Panc1 (cell line): ENCODE results near the gene ELK3. TPM values are rescaled to one million over a fixed set of nuclear protein-coding genes. Genes with fewer than 3 reads are reported as not detected.
A peak's percentile ranks its signal among the peaks of the same experiment; 100 is the strongest.

Experiments used
- ATAC-seq: fragments of 200-7000 bp; cut with Tn5 transposase; 2 replicates; pipeline ENCODE4 v1.9.1; 2020; ENCODE audit warnings: mild to moderate bottlenecking, moderate library complexity
- BruUV-seq: library from RNA; stranded (reverse); fragments of 400-500 nt; replicated peaks from 2 replicates; lab custom pipeline; 2021; lab: Mats Ljungman, UMichigan
- CTCF ChIA-PET: fragments of 300-600 bp; sonication (Branson Sonifier 250); formaldehyde crosslinking; loops from one replicate; lab custom pipeline; 2022; ENCODE audit warnings: antibody characterized with exemption; lab: Charles Lee
- POLR2A ChIA-PET: fragments of 300-600 bp; sonication (Branson Sonifier 250); formaldehyde crosslinking; loops from one replicate; lab custom pipeline; 2022; ENCODE audit warnings: antibody characterized with exemption; lab: Charles Lee
- DNase-seq: peaks from one replicate; pipeline ENCODE4 v3.0.0-alpha.2; 2010; ENCODE audit warnings: low read depth, low spot score
- H3K27ac ChIP-seq: 2 replicates; pipeline ENCODE4 v1.5.1; 2011; ENCODE audit warnings: mild to moderate bottlenecking, low read length, inconsistent platforms
- H3K27me3 ChIP-seq: fragments of 200-500 bp; sonication (Bioruptor generic); 2 replicates; pipeline ENCODE4 v1.6.0; 2014; ENCODE audit warnings: low read length, inconsistent platforms; ENCODE audit not compliant: control insufficient read depth, insufficient read depth
- H3K36me3 ChIP-seq: fragments of 200-500 bp; sonication (Bioruptor generic); 2 replicates; pipeline ENCODE4 v1.5.1; 2014; ENCODE audit warnings: inconsistent platforms, mild to moderate bottlenecking, low read length, moderate library complexity; ENCODE audit not compliant: control insufficient read depth, insufficient read depth
- H3K4me1 ChIP-seq: 2 replicates; pipeline ENCODE4 v1.5.1; 2011; ENCODE audit warnings: inconsistent platforms, mild to moderate bottlenecking, low read length, moderate library complexity; ENCODE audit not compliant: control insufficient read depth, insufficient read depth
- H3K4me3 ChIP-seq, 2 experiments: 2 replicates each; pipeline ENCODE4 v1.5.1; 2011 to 2012; ENCODE audit warnings: low read depth in 2 of 2, low read length in 2 of 2, mild to moderate bottlenecking in 2 of 2, inconsistent platforms in 1 of 2, moderate library complexity in 1 of 2
- H3K9me3 ChIP-seq: fragments of 200-500 bp; sonication (Bioruptor generic); 2 replicates; pipeline ENCODE4 v1.5.1; 2014; ENCODE audit warnings: low read depth, mild to moderate bottlenecking, inconsistent platforms, low read length, moderate library complexity; ENCODE audit not compliant: control insufficient read depth, insufficient read depth
- POLR2AphosphoS5 ChIP-seq: IDR thresholded peaks from 2 replicates; pipeline ENCODE4 v1.6.1; 2012; ENCODE audit warnings: mild to moderate bottlenecking, low read depth, low read length, moderate library complexity
- SIN3A ChIP-seq: IDR thresholded peaks from 2 replicates; pipeline ENCODE4 v1.6.1; 2012; ENCODE audit warnings: low read depth, mild to moderate bottlenecking, low read length, moderate library complexity, borderline replicate concordance; ENCODE audit not compliant: insufficient read depth
- TCF7L2 ChIP-seq: IDR thresholded peaks from 2 replicates; pipeline ENCODE4 v1.6.1; 2011; ENCODE audit warnings: mild to moderate bottlenecking, low read depth, low read length, inconsistent platforms
- in situ Hi-C: cut with HindIII; loops from 2 replicates; pipeline ENCODE4 v1.10.0; 2016; ENCODE audit warnings: low sequenced_read_pairs, low pct_unique_long_range_greater_than_20kb
- intact Hi-C: fragments of 100-400 bp; cut with micrococcal nuclease; formaldehyde crosslinking; loops from one replicate; pipeline ENCODE4 v1.10.0; 2022; ENCODE audit not compliant: unreplicated experiment
- total RNA-seq: library from RNA; stranded (reverse); gene quantifications from one replicate; pipeline ENCODE4 v1.2.1, GENCODE V29; 2021; ENCODE audit not compliant: unreplicated experiment
- TF ChIP-seq, protein P1 (sequence below): fragments of 450-650 bp; IDR thresholded peaks from 2 replicates; pipeline ENCODE4 v1.5.1; 2017; ENCODE audit warnings: mild to moderate bottlenecking
- TF ChIP-seq, protein P2 (sequence below), 2 experiments: IDR thresholded peaks; 2 replicates each; pipeline ENCODE4 v1.6.1; 2011 to 2012; ENCODE audit warnings: low read depth in 2 of 2, control low read depth in 1 of 2, low read length in 1 of 2, mild to moderate bottlenecking in 1 of 2, moderate library complexity in 1 of 2; ENCODE audit not compliant: insufficient read depth in 1 of 2

ELK3 gene
- total RNA-seq, 1 experiment from 2014 or later = 25.1 TPM

DNA sequence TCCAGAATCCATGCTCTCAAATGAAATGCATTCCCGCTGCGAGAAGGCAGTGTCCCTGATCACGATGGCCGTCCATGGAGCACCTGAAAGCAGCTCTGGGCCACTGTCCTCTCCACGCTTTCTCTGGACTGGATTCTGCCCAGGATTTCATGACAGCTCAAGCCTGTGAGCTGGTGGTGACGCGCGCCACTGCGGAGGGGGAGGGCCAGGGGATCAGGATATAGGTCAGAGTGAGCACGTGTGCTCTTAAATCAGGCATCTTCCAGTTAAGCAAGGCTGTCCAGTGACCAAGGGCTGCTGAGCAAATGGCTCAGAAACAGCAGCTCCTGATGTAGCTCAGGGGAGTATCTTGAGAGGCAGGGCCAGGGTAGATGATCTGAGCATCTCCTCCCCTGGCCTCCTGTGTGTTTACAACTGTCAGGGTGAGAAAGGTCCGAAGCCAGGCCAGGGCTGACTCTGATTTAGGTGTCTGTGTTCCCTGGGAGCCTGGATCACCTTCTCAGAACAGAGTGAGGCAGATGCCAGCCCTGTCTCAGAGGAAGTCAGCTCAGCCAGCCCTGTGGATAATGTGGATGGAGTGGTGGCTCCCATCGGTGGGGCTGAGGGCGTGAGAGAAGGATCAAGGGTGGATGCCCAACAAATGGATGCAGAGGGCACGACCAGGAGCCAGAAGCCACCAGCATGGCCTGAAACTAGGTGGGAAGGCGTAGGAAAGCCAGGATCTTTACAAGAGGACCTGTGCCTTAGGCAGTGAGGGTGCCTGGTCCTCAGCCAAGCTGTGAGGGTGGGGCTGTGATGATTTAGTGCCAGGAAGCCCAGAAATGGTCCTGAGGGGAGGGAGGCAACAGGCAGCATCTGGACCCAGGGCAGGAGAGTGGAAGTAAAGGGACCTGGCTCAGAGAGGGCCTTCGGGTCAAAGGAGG, 55.3 kb downstream of the ELK3 start:
- Histone ChIP-seq H3K4me3 (no peak overlapping the region), H3K4me1 (no peaks in the 10 kb centered on the region), H3K27ac (no peak overlapping the region), H3K36me3 (no peaks in the 10 kb centered on the region), H3K27me3 (no peaks in the 10 kb centered on the region), H3K9me3 (no peaks in the 10 kb centered on the region)
- no peak for DNase-seq
- TF ChIP-seq, protein P1, sequence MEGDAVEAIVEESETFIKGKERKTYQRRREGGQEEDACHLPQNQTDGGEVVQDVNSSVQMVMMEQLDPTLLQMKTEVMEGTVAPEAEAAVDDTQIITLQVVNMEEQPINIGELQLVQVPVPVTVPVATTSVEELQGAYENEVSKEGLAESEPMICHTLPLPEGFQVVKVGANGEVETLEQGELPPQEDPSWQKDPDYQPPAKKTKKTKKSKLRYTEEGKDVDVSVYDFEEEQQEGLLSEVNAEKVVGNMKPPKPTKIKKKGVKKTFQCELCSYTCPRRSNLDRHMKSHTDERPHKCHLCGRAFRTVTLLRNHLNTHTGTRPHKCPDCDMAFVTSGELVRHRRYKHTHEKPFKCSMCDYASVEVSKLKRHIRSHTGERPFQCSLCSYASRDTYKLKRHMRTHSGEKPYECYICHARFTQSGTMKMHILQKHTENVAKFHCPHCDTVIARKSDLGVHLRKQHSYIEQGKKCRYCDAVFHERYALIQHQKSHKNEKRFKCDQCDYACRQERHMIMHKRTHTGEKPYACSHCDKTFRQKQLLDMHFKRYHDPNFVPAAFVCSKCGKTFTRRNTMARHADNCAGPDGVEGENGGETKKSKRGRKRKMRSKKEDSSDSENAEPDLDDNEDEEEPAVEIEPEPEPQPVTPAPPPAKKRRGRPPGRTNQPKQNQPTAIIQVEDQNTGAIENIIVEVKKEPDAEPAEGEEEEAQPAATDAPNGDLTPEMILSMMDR = no peak
- ChIA-PET CTCF (no interaction called here), POLR2A (no interaction called here)
- intact Hi-C loops (no loop called here), in situ Hi-C loops (no loop called here)
- ATAC-seq = peak; percentile 10; the same call in 1 of the 2 replicates
- BruUV-seq = no TSS peak

DNA sequence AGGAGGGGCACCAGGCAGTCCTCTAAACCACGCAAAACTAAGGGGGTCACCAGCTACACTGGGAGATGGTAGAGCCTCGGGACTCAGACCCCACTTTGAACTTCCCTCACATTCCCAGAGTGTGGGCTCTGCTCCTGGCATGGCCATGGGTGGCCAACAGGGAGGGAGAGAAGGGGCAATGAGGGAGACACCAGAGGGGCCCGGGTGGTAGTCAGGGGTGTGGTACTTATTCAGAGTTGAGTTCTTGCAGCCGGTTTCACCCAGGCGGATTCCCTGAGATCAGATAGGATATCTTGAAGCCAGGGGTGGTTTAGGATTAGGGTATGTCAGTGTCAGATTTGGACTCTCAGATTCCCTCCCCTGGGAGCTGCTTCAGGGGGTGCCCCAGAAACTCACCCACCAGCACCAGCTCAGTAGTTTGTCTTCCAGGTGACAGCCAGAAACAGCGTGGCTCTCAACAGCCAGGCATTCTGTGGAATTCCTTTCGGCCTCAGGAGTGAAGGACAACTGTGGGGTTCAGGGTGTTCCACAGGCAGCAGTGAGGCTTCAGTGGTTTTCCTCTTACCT, 56.0 kb downstream of the ELK3 start:
- H3K27ac ChIP-seq = no peak overlapping the region
- TF ChIP-seq, protein P1 = no peak
- TF ChIP-seq TCF7L2 = no peak
- TF ChIP-seq SIN3A = no peak
- TF ChIP-seq, protein P2, sequence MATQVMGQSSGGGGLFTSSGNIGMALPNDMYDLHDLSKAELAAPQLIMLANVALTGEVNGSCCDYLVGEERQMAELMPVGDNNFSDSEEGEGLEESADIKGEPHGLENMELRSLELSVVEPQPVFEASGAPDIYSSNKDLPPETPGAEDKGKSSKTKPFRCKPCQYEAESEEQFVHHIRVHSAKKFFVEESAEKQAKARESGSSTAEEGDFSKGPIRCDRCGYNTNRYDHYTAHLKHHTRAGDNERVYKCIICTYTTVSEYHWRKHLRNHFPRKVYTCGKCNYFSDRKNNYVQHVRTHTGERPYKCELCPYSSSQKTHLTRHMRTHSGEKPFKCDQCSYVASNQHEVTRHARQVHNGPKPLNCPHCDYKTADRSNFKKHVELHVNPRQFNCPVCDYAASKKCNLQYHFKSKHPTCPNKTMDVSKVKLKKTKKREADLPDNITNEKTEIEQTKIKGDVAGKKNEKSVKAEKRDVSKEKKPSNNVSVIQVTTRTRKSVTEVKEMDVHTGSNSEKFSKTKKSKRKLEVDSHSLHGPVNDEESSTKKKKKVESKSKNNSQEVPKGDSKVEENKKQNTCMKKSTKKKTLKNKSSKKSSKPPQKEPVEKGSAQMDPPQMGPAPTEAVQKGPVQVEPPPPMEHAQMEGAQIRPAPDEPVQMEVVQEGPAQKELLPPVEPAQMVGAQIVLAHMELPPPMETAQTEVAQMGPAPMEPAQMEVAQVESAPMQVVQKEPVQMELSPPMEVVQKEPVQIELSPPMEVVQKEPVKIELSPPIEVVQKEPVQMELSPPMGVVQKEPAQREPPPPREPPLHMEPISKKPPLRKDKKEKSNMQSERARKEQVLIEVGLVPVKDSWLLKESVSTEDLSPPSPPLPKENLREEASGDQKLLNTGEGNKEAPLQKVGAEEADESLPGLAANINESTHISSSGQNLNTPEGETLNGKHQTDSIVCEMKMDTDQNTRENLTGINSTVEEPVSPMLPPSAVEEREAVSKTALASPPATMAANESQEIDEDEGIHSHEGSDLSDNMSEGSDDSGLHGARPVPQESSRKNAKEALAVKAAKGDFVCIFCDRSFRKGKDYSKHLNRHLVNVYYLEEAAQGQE (IDR thresholded peaks at IDR 0.05; ENCODE audit: insufficient read depth in 1 of 2, low read depth in 2 of 2, low read length in 1 of 2) = no peak
- no peak for TF ChIP-seq POLR2AphosphoS5
- no peak overlapping the region for H3K4me3 ChIP-seq
- intact Hi-C loops (no loop called here), in situ Hi-C loops (no loop called here)
- no TSS peak for BruUV-seq
- no peaks in the 10 kb centered on the region for H3K9me3 ChIP-seq
- H3K4me1 ChIP-seq = no peaks in the 10 kb centered on the region
- DNase-seq = no peak
- no peaks in the 10 kb centered on the region for H3K36me3 ChIP-seq
- ChIA-PET CTCF (no interaction called here), POLR2A (no interaction called here)
- no peak for ATAC-seq
- H3K27me3 ChIP-seq = no peaks in the 10 kb centered on the region
